PFSK-1 (cell line): Measurements from ENCODE around the gene PACSIN1.

Experiments used
- FOXP2 ChIP-seq: optimal IDR thresholded peaks from 2 replicates; pipeline ENCODE3; 2011; ENCODE audit warnings: borderline replicate concordance, control low read depth, inconsistent platforms; ENCODE audit not compliant: insufficient read depth; ENCODE audit errors: extremely low read length, extremely low read depth
- POLR2AphosphoS5 ChIP-seq: IDR thresholded peaks from 2 replicates; pipeline ENCODE4 v1.6.1; 2012; ENCODE audit warnings: low read depth, mild to moderate bottlenecking, control low read depth, low read length, moderate library complexity
- REST ChIP-seq, 2 experiments: IDR thresholded peaks; 2 replicates each; pipeline versions ENCODE4 v1.6.1 to v1.8.0; 2011 to 2012; ENCODE audit warnings: low read depth in 2 of 2, low read length in 2 of 2, control low read depth in 1 of 2, inconsistent platforms in 1 of 2, mild to moderate bottlenecking in 1 of 2, moderate library complexity in 1 of 2; ENCODE audit not compliant: insufficient read depth in 1 of 2
- SIN3A ChIP-seq: IDR thresholded peaks from 2 replicates; pipeline ENCODE4 v1.6.1; 2012; ENCODE audit warnings: mild to moderate bottlenecking, low read length, moderate library complexity, borderline replicate concordance; ENCODE audit not compliant: insufficient read depth
- TAF1 ChIP-seq: IDR thresholded peaks from 2 replicates; pipeline ENCODE4 v1.6.1; 2012; ENCODE audit warnings: low read length, control low read depth, borderline replicate concordance; ENCODE audit not compliant: insufficient read depth

Gene PACSIN1

GRCh38 chr6:34584694-34585093 lies 118.8 kb downstream of the PACSIN1 start:
- TF ChIP-seq TAF1, result no peak
- TF ChIP-seq FOXP2, result no peak
- no peak for TF ChIP-seq POLR2AphosphoS5
- no peak for TF ChIP-seq SIN3A
- TF ChIP-seq REST (IDR thresholded peaks at IDR 0.05; ENCODE audit: insufficient read depth in 1 of 2, low read depth in 2 of 2, low read length in 2 of 2), result no peak
